Measurements from ENCODE around the gene DCHS2.

Gene DCHS2

DNA sequence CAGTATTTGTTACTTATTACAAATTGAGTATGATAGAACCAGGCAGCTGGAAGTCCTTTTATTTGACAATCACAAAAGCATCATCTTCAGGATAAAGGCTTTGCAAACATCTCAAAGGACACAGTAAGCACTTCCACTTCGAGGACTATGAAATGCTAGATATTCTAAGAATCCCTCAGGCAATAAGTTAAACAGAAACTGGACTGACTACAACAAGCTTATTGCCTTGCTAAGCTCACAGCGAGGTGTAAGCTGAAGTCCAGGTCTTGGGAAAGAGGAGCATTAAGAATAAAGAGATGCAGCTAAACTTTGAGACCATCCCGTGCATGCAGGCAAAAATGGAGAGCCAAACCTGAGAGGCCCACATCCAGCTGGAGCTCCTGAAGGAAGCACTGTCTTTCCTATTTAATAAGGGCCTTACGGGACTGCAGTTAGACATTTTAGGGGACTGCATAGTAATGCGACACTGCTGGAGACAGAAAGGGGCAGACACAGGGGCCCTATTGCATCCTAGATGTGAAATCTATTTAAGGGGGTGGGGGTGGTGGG lies 38.7 kb downstream of the DCHS2 start:
- Histone ChIP-seq H3K27me3 (ENCODE audit: control insufficient read depth, insufficient read depth, low read length) (no peaks in the 10 kb centered on the region), H3K27ac (ENCODE audit: low read depth, low read length) (no peak overlapping the region), H3K9ac (ENCODE audit: low read length) (no peak overlapping the region), H3K9me3 (ENCODE audit: control insufficient read depth, insufficient read depth, low read depth, low read length) (no peaks in the 10 kb centered on the region), H3K4me1 (ENCODE audit: control insufficient read depth, insufficient read depth, low read length) (no peaks in the 10 kb centered on the region), H3K36me3 (ENCODE audit: control insufficient read depth, insufficient read depth, low read length) (no peaks in the 10 kb centered on the region), H3K4me3 (ENCODE audit: low read depth, low read length) (no peak overlapping the region)

DNA sequence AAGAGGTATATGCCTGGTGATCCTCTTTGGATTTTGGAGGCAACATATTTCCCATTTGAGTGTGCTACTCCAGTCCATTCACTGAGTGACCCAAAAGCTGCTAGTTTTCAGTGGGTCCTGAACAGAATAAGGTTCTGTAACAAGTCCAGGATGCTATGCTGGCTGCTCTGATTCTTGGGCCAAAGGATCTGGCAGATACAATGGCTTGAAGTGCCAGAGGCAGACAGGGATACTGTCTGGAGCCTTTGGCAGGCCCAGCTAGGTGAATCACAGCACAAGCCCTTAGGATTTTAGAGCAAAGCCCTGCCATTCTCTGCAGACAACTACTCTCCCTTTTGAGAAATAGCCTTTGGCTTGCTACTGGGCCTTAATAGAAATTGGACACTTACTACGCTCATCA lies 40.6 kb downstream of the DCHS2 start:
- Histone ChIP-seq H3K27me3 (ENCODE audit: control insufficient read depth, insufficient read depth, low read length) (no peaks in the 10 kb centered on the region), H3K27ac (ENCODE audit: low read depth, low read length) (no peak overlapping the region), H3K4me3 (ENCODE audit: low read depth, low read length) (no peak overlapping the region), H3K36me3 (ENCODE audit: control insufficient read depth, insufficient read depth, low read length) (no peaks in the 10 kb centered on the region), H3K9ac (ENCODE audit: low read length) (no peak overlapping the region), H3K9me3 (ENCODE audit: control insufficient read depth, insufficient read depth, low read depth, low read length) (no peaks in the 10 kb centered on the region), H3K4me1 (ENCODE audit: control insufficient read depth, insufficient read depth, low read length) (no peaks in the 10 kb centered on the region)

DNA sequence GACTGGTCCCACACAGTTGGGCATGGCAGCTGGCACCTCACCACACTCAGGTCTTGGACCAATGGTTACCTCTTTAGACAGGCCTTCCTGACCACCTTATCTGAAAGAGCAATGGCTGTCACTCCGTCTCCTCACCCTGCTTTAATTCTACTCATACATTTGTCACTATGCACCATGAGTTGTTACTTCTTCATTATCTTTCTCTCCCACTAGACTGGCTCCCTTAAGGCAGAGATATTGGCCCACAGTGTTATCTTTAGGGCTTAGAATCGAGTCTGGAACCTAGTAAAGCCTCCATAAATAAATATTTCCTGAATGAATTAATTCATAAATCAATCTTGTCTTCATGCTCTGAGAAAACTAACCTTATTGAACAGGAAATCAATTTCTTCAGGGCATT lies 46.6 kb downstream of the DCHS2 start:
- Histone ChIP-seq H3K36me3 (ENCODE audit: control insufficient read depth, insufficient read depth, low read length) (no peaks in the 10 kb centered on the region), H3K9ac (ENCODE audit: low read length) (no peak overlapping the region), H3K4me3 (ENCODE audit: low read depth, low read length) (no peak overlapping the region), H3K27ac (ENCODE audit: low read depth, low read length) (no peak overlapping the region), H3K9me3 (ENCODE audit: control insufficient read depth, insufficient read depth, low read depth, low read length) (no peaks in the 10 kb centered on the region), H3K4me1 (ENCODE audit: control insufficient read depth, insufficient read depth, low read length) (no peaks in the 10 kb centered on the region), H3K27me3 (ENCODE audit: control insufficient read depth, insufficient read depth, low read length) (no peaks in the 10 kb centered on the region)

DNA sequence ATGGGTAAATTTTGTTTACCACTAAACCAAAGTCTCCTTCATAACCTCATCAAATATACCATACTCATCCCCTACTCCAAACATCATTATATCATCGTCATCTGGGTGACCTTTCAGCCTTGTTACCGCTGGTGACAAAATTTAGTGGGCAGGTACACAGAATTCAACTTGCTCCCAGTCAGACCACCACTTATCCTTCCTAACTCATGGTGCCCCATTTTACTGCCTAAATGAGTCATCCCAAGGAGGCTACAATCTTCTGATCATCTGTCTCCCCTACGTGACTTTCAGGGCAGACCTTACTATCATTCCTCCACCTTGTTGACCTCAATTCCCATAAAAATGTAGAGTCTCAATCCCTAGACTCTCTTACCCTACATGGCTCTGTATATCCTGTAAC lies 49.6 kb downstream of the DCHS2 start:
- H3K27ac ChIP-seq (ENCODE audit: low read depth, low read length): no peak overlapping the region

DNA sequence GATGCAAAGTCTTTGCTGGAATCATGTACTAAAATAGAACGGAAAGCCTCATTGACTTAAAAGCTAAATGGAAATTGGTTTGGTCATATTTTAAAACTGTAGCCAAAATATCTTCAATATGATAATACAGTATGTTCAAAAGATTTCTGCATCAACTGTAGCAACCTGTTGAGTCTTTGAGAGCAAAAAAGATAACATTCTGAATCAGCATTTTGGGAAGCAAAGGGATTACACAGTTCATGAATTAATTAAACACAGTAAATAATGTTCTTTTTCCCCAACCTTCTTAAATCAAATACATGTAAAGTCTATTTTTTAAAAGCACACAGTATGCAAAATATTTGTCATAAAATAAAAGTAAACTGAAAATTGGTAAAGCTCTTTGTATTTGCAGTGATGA lies 50.5 kb downstream of the DCHS2 start:
- no peak overlapping the region for H3K4me3 ChIP-seq (ENCODE audit: low read depth, low read length)
- H3K27ac ChIP-seq (ENCODE audit: low read depth, low read length): no peak overlapping the region
- no peaks in the 10 kb centered on the region for H3K36me3 ChIP-seq (ENCODE audit: control insufficient read depth, insufficient read depth, low read length)
- H3K9me3 ChIP-seq (ENCODE audit: control insufficient read depth, insufficient read depth, low read depth, low read length): no peaks in the 10 kb centered on the region
- no peak overlapping the region for H3K9ac ChIP-seq (ENCODE audit: low read length)
- H3K4me1 ChIP-seq (ENCODE audit: control insufficient read depth, insufficient read depth, low read length): no peaks in the 10 kb centered on the region
- no peaks in the 10 kb centered on the region for H3K27me3 ChIP-seq (ENCODE audit: control insufficient read depth, insufficient read depth, low read length)

More for the DNA sequence above, 49.6 kb downstream of the DCHS2 start:
- Histone ChIP-seq H3K4me3 (ENCODE audit: low read depth, low read length) (no peak overlapping the region), H3K36me3 (ENCODE audit: control insufficient read depth, insufficient read depth, low read length) (no peaks in the 10 kb centered on the region), H3K9me3 (ENCODE audit: control insufficient read depth, insufficient read depth, low read depth, low read length) (no peaks in the 10 kb centered on the region), H3K9ac (ENCODE audit: low read length) (no peak overlapping the region), H3K4me1 (ENCODE audit: control insufficient read depth, insufficient read depth, low read length) (no peaks in the 10 kb centered on the region), H3K27me3 (ENCODE audit: control insufficient read depth, insufficient read depth, low read length) (no peaks in the 10 kb centered on the region)

DNA sequence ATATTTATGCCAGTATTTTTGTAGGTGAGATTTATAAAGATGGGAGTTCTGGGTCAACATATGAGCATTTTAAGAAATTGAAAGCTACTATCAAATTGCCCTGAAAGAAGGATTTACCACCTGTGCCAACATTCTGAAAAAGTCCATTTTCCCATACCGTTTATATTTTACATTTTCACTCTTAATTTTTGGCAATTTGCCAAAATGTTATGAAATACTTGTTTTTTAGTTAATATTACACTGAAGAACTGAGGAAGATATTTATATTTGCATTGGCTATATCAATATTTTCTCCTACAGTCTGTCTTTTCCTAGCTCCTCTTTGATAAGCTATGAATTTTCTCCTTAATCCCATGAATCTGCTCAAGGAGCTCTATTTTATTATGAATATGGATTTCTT lies 52.4 kb downstream of the DCHS2 start:
- no peaks in the 10 kb centered on the region for H3K9me3 ChIP-seq (ENCODE audit: control insufficient read depth, insufficient read depth, low read depth, low read length)
- H3K27me3 ChIP-seq (ENCODE audit: control insufficient read depth, insufficient read depth, low read length): no peaks in the 10 kb centered on the region
- H3K4me3 ChIP-seq (ENCODE audit: low read depth, low read length): no peak overlapping the region
- no peak overlapping the region for H3K27ac ChIP-seq (ENCODE audit: low read depth, low read length)
- H3K4me1 ChIP-seq (ENCODE audit: control insufficient read depth, insufficient read depth, low read length): no peaks in the 10 kb centered on the region
- no peaks in the 10 kb centered on the region for H3K36me3 ChIP-seq (ENCODE audit: control insufficient read depth, insufficient read depth, low read length)
- no peak overlapping the region for H3K9ac ChIP-seq (ENCODE audit: low read length)

DNA sequence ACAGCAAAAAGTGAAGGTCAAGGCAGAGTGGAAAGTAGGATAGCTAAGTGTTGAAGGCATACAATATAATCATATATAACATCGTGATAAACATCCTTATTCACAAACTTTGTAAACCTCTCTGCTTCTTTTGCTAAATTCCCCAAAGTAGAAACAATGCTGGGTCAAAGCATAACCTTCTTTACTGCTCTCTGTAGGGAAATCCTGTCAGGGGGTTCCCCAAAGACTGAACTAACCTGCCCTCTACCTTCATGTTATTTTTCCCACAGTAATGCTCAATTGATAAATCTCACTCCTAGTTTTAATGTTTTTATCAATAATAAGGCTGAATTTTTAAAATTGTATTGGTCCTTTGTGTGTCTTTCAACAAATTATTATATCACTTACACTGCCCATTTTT lies 55.7 kb downstream of the DCHS2 start:
- Histone ChIP-seq H3K27me3 (ENCODE audit: control insufficient read depth, insufficient read depth, low read length) (no peaks in the 10 kb centered on the region), H3K36me3 (ENCODE audit: control insufficient read depth, insufficient read depth, low read length) (no peaks in the 10 kb centered on the region), H3K4me3 (ENCODE audit: low read depth, low read length) (no peak overlapping the region), H3K9ac (ENCODE audit: low read length) (no peak overlapping the region), H3K9me3 (ENCODE audit: control insufficient read depth, insufficient read depth, low read depth, low read length) (no peaks in the 10 kb centered on the region), H3K27ac (ENCODE audit: low read depth, low read length) (no peak overlapping the region), H3K4me1 (ENCODE audit: control insufficient read depth, insufficient read depth, low read length) (no peaks in the 10 kb centered on the region)

DNA sequence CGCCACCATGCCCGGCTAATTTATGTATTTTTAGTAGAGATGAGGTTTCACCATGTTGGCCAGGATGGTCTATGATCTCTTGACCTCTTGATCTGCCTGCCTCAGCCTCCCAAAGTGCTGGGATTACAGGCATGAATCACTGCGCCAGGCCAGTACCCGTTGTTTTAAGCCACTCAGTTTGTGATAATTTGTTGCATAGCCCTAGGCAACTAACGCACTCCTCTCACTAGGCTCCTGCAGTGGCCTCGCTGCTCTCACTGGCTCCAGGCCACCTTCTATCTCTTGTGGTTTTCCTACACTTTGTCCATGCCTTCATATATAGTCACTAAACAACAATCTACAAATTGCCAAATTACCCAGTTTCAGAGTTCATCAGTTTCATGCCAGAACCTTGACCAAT lies 58.1 kb downstream of the DCHS2 start:
- no peak overlapping the region for H3K9ac ChIP-seq (ENCODE audit: low read length)
- H3K4me1 ChIP-seq (ENCODE audit: control insufficient read depth, insufficient read depth, low read length): no peaks in the 10 kb centered on the region
- H3K9me3 ChIP-seq (ENCODE audit: control insufficient read depth, insufficient read depth, low read depth, low read length): no peaks in the 10 kb centered on the region
- H3K27me3 ChIP-seq (ENCODE audit: control insufficient read depth, insufficient read depth, low read length): no peaks in the 10 kb centered on the region
- no peak overlapping the region for H3K27ac ChIP-seq (ENCODE audit: low read depth, low read length)
- H3K36me3 ChIP-seq (ENCODE audit: control insufficient read depth, insufficient read depth, low read length): no peaks in the 10 kb centered on the region
- H3K4me3 ChIP-seq (ENCODE audit: low read depth, low read length): no peak overlapping the region

DNA sequence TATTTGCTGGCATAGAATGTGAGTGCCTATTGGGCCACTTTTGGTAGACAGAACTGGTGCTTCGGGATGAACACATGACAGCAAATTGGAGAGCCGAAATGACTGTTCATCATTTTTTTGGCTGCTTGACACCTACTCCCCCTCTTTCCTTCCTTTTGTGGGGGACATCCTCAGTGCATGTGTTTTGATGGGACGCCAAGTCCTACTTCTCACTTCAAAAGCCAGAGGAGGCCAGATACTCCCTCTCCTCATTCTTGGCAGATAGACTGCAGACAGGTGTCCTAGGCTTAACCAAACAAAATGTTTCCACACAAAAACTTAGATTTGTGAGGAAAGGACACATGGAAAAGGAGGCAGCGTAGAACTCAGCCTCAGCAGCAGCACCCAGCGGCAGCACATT lies 62.4 kb downstream of the DCHS2 start:
- Histone ChIP-seq H3K36me3 (ENCODE audit: control insufficient read depth, insufficient read depth, low read length) (no peaks in the 10 kb centered on the region), H3K9me3 (ENCODE audit: control insufficient read depth, insufficient read depth, low read depth, low read length) (no peaks in the 10 kb centered on the region), H3K27ac (ENCODE audit: low read depth, low read length) (no peak overlapping the region), H3K9ac (ENCODE audit: low read length) (no peak overlapping the region), H3K4me3 (ENCODE audit: low read depth, low read length) (no peak overlapping the region), H3K27me3 (ENCODE audit: control insufficient read depth, insufficient read depth, low read length) (peaks cover 5% of the 10 kb centered on the region; the same call in 1 of the 2 replicates), H3K4me1 (ENCODE audit: control insufficient read depth, insufficient read depth, low read length) (no peaks in the 10 kb centered on the region)

DNA sequence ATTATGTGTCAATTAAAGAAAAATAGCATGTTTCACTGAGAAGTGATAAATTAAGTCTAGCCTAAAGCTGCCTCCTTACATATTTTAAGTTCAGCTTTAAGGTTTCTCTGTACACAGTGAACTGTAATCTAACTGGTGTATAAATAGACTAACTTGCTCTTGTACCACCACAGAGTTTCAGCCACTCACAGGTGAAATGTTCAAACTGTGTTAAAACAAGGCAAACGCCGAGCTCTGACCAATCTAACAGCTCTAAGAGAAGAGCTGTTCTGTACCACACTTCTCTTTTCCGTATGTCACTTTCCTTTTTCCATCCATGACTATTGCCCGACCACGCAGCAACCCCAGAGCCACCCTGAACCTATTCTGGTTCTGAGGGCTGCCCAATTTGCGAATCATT lies 64.5 kb downstream of the DCHS2 start:
- Histone ChIP-seq H3K36me3 (ENCODE audit: control insufficient read depth, insufficient read depth, low read length) (no peaks in the 10 kb centered on the region), H3K9ac (ENCODE audit: low read length) (no peak overlapping the region), H3K9me3 (ENCODE audit: control insufficient read depth, insufficient read depth, low read depth, low read length) (no peaks in the 10 kb centered on the region), H3K27ac (ENCODE audit: low read depth, low read length) (no peak overlapping the region), H3K27me3 (ENCODE audit: control insufficient read depth, insufficient read depth, low read length) (peaks cover 5% of the 10 kb centered on the region; the same call in 1 of the 2 replicates), H3K4me3 (ENCODE audit: low read depth, low read length) (no peak overlapping the region), H3K4me1 (ENCODE audit: control insufficient read depth, insufficient read depth, low read length) (no peaks in the 10 kb centered on the region)

DNA sequence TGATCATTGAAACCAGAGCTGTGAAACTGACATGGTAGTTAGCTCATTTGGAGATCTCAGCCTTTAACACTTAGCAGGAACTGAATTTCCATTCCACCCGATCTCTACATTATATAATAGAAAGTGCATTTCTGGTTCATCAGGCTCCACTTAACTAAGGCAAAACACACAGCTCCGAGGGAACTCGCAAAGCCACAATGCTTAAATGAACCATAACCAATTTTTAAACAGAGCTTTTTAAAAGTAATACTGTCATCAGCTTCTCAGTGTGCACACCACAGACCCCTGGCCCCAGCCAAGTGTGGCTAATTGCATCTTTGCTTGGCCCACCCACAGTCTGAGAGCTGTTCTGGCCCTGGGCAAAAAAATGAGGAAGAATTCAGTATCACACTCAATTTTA lies 66.1 kb downstream of the DCHS2 start:
- no peak overlapping the region for H3K27ac ChIP-seq (ENCODE audit: low read depth, low read length)
- no peak overlapping the region for H3K9ac ChIP-seq (ENCODE audit: low read length)
- H3K4me3 ChIP-seq (ENCODE audit: low read depth, low read length): no peak overlapping the region
- peaks cover 5% of the 10 kb centered on the region; the same call in 1 of the 2 replicates for H3K27me3 ChIP-seq (ENCODE audit: control insufficient read depth, insufficient read depth, low read length)
- H3K36me3 ChIP-seq (ENCODE audit: control insufficient read depth, insufficient read depth, low read length): no peaks in the 10 kb centered on the region
- H3K9me3 ChIP-seq (ENCODE audit: control insufficient read depth, insufficient read depth, low read depth, low read length): no peaks in the 10 kb centered on the region
- no peaks in the 10 kb centered on the region for H3K4me1 ChIP-seq (ENCODE audit: control insufficient read depth, insufficient read depth, low read length)
